OCI-LY1 (cell line): ENCODE measurements around the gene DLGAP4.

ENCODE experiments used
- H2AFZ ChIP-seq: fragments of 200-600 bp; sonication (generic), shearing (Covaris generic); 2 replicates; pipeline ENCODE4 v1.6.0; 2014; ENCODE audit warnings: antibody characterized with exemption, mild to moderate bottlenecking, low read length
- H3F3A ChIP-seq: fragments of 200-600 bp; sonication (generic), shearing (Covaris generic); 2 replicates; pipeline ENCODE4 v1.6.0; 2014; ENCODE audit warnings: mild to moderate bottlenecking, antibody characterized with exemption, low read length, moderate library complexity; ENCODE audit not compliant: insufficient read depth
- H3K27ac ChIP-seq: fragments of 200-600 bp; sonication (generic); 2 replicates; pipeline ENCODE4 v1.5.1; 2014; ENCODE audit warnings: low read length, mixed run types, mild to moderate bottlenecking, low read depth; ENCODE audit not compliant: poor library complexity, severe bottlenecking
- H3K27me3 ChIP-seq: fragments of 200-600 bp; sonication (generic); 2 replicates; pipeline ENCODE4 v1.6.0; 2014; ENCODE audit warnings: antibody characterized with exemption, mild to moderate bottlenecking, low read length, moderate library complexity; ENCODE audit not compliant: insufficient read depth
- H3K36me3 ChIP-seq: fragments of 200-600 bp; sonication (generic); 2 replicates; pipeline ENCODE4 v1.6.1; 2014; ENCODE audit warnings: mild to moderate bottlenecking, antibody characterized with exemption, low read length, moderate library complexity, mixed read lengths; ENCODE audit not compliant: insufficient read depth
- H3K4me1 ChIP-seq: fragments of 200-600 bp; sonication (generic); 2 replicates; pipeline ENCODE4 v1.5.1; 2014; ENCODE audit warnings: mild to moderate bottlenecking, low read length, moderate library complexity; ENCODE audit not compliant: insufficient read depth, severe bottlenecking
- H3K4me2 ChIP-seq: fragments of 200-600 bp; sonication (generic), shearing (Covaris generic); 2 replicates; pipeline ENCODE4 v1.6.1; 2014; ENCODE audit warnings: low read length
- H3K4me3 ChIP-seq: fragments of 200-600 bp; sonication (generic); 2 replicates; pipeline ENCODE4 v1.5.1; 2014; ENCODE audit warnings: low read length, low read depth, mild to moderate bottlenecking, mixed read lengths; ENCODE audit not compliant: poor library complexity, severe bottlenecking
- H3K79me2 ChIP-seq: fragments of 200-600 bp; shearing (Covaris generic); 2 replicates; pipeline ENCODE4 v1.6.1; 2016; ENCODE audit warnings: mixed run types, low read length, mixed read lengths; ENCODE audit not compliant: insufficient read depth
- H3K9ac ChIP-seq: fragments of 200-600 bp; sonication (generic), shearing (Covaris generic); 2 replicates; pipeline ENCODE4 v1.6.1; 2014; ENCODE audit warnings: mild to moderate bottlenecking, low read length, mixed read lengths
- H3K9me2 ChIP-seq: fragments of 200-600 bp; sonication (generic), shearing (Covaris generic); 2 replicates; pipeline ENCODE4 v1.6.1; 2014; ENCODE audit warnings: low read depth, mild to moderate bottlenecking, low read length, mixed read lengths
- H3K9me3 ChIP-seq: fragments of 200-600 bp; shearing (Covaris generic); 2 replicates; pipeline ENCODE4 v1.6.1; 2014; ENCODE audit warnings: low read length, mixed read lengths
- H4K20me1 ChIP-seq: fragments of 200-600 bp; sonication (generic), shearing (Covaris generic); 2 replicates; pipeline ENCODE4 v1.6.0; 2016; ENCODE audit warnings: mild to moderate bottlenecking, low read length; ENCODE audit not compliant: insufficient read depth
- EZH2 ChIP-seq: fragments of 200-600 bp; sonication (generic), shearing (Covaris generic); IDR thresholded peaks from 2 replicates; pipeline ENCODE4 v1.8.0; 2017; ENCODE audit warnings: borderline replicate concordance, mixed run types, mild to moderate bottlenecking, antibody characterized with exemption, low read length, moderate library complexity, mixed read lengths
- TF ChIP-seq, protein P1 (sequence below): fragments of 200-600 bp; sonication (generic), shearing (Covaris generic); IDR thresholded peaks from 2 replicates; pipeline ENCODE4 v1.5.1; 2017; ENCODE audit warnings: mild to moderate bottlenecking, antibody characterized with exemption, low read length, moderate library complexity, mixed read lengths

Gene DLGAP4

DNA sequence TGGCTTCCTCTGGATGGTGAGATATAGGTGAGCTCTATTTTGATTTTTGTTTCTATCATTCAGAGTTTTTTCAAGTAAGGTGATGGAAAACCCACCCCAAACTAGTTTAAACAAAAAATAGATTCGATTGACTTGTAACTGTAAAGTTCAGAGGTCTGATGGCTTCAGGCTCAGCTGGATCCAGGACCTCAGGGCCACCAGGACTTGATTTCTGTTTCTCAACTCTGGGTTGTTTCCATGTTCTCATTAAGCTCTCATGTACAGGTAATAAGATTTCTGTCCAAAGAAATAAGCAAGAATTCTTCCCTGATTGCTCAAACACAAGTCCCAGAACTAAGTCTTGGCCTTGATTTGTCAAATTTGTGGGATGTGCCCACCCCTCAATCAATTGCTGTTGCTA is 67.0 kb downstream of the DLGAP4 start:
- Histone ChIP-seq H3K9me3 (no peaks in the 10 kb centered on the region), H3K4me1 (no peaks in the 10 kb centered on the region), H3K79me2 (no peaks in the 10 kb centered on the region), H3K27me3 (no peaks in the 10 kb centered on the region), H3K4me2 (no peak overlapping the region), H3K9ac (no peak overlapping the region), H4K20me1 (no peaks in the 10 kb centered on the region), H3K27ac (no peak overlapping the region), H3K4me3 (no peak overlapping the region), H2AFZ (no peak overlapping the region), H3F3A (no peaks in the 10 kb centered on the region), H3K9me2 (no peaks in the 10 kb centered on the region), H3K36me3 (no peaks in the 10 kb centered on the region)
- TF ChIP-seq, protein P1, sequence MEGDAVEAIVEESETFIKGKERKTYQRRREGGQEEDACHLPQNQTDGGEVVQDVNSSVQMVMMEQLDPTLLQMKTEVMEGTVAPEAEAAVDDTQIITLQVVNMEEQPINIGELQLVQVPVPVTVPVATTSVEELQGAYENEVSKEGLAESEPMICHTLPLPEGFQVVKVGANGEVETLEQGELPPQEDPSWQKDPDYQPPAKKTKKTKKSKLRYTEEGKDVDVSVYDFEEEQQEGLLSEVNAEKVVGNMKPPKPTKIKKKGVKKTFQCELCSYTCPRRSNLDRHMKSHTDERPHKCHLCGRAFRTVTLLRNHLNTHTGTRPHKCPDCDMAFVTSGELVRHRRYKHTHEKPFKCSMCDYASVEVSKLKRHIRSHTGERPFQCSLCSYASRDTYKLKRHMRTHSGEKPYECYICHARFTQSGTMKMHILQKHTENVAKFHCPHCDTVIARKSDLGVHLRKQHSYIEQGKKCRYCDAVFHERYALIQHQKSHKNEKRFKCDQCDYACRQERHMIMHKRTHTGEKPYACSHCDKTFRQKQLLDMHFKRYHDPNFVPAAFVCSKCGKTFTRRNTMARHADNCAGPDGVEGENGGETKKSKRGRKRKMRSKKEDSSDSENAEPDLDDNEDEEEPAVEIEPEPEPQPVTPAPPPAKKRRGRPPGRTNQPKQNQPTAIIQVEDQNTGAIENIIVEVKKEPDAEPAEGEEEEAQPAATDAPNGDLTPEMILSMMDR, result no peak
- TF ChIP-seq EZH2, result no peak

DNA sequence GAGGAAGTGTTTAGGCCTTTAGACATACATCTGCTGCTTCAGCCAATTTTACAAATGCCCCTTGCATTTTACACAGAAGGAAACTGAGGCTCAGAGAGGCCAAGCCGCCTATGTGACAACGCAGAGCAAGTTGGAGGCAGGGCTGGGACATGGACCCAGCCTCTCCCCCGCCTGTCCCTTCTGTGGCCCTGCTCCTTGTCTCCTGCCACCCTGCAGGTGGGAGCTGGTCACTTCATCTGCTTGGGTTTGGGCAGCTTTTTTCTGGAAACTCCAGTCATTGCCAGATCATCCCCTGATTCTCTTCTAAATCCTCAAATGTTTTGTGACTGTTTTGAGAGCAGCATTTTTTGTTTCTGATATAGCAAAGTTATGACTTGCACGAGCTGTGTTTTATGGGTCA is 68.9 kb downstream of the DLGAP4 start:
- H3K9me2 ChIP-seq, result no peaks in the 10 kb centered on the region
- TF ChIP-seq, protein P1, result no peak
- TF ChIP-seq EZH2, result no peak

DNA sequence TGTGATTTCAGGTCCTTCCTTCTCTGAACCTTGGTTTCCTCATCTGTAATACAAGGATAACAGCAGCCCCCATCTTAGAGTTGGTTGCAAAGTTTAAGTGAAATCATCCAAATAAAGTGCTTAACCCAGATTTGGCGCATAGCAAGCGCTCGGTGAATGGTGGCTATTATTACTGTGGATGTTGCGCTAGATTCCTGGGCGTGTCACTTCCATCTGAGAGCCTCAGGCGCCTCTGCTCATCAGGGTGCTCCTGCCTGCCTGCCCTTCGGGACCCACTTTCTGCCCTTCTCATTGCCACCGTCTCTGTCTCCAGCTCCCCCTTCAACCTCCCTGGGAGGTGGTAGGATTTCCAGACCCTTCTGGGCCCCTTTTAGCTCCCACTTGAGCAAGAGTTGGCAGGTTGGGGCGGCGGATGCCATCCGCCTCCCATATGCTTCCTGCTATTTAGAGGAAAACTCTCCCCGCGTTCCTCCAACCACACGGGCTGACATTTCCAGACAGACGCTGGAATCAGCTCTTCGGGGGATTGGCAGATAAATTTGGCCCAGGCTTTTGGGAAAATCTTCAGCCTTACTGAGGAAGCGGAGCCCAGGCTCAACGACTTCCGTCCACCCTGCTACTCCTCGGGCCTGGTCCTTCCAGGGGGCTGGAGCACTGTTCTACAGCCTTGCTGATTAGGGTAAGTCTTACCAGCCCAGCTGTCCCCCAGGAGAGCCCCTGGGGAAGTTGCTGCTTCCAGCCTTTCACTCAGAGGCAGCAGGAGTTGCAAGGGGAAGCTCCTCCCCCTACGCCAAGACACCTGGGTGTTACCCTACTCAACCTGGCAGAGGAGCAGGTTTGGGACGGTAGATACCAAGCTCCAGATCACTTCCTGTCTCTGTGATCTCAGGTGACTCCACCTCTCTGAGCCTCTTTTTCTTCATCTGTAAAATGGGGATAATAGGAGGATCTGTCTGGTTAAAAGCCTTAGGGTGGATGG is 71.5 kb downstream of the DLGAP4 start:
- no peaks in the 10 kb centered on the region for H3K27me3 ChIP-seq
- H2AFZ ChIP-seq, result no peak overlapping the region
- no peaks in the 10 kb centered on the region for H3K9me3 ChIP-seq
- no peaks in the 10 kb centered on the region for H3K9me2 ChIP-seq
- no peaks in the 10 kb centered on the region for H4K20me1 ChIP-seq
- no peaks in the 10 kb centered on the region for H3K4me1 ChIP-seq
- no peaks in the 10 kb centered on the region for H3F3A ChIP-seq
- H3K4me3 ChIP-seq, result no peak overlapping the region
- H3K4me2 ChIP-seq, result no peak overlapping the region
- H3K36me3 ChIP-seq, result no peaks in the 10 kb centered on the region
- no peak overlapping the region for H3K27ac ChIP-seq
- H3K79me2 ChIP-seq, result no peaks in the 10 kb centered on the region
- TF ChIP-seq, protein P1, result no peak
- no peak for TF ChIP-seq EZH2
- no peak overlapping the region for H3K9ac ChIP-seq

More for the DNA sequence above, 68.9 kb downstream of the DLGAP4 start:
- H3K27me3 ChIP-seq, result no peaks in the 10 kb centered on the region
- H3K4me3 ChIP-seq, result no peak overlapping the region
- no peaks in the 10 kb centered on the region for H3K36me3 ChIP-seq
- H2AFZ ChIP-seq, result no peak overlapping the region
- no peaks in the 10 kb centered on the region for H3K9me3 ChIP-seq
- H4K20me1 ChIP-seq, result no peaks in the 10 kb centered on the region
- no peak overlapping the region for H3K4me2 ChIP-seq
- no peaks in the 10 kb centered on the region for H3K79me2 ChIP-seq
- H3F3A ChIP-seq, result no peaks in the 10 kb centered on the region
- H3K9ac ChIP-seq, result no peak overlapping the region
- no peak overlapping the region for H3K27ac ChIP-seq
- no peaks in the 10 kb centered on the region for H3K4me1 ChIP-seq
